Measurements from ENCODE around the gene ZIC4. TPM values are rescaled to one million over a fixed set of nuclear protein-coding genes. Genes with fewer than 3 reads are reported as not detected.

ZIC4 gene
- total and polyA plus RNA-seq, 2 of the 4 experiments (the other 2 are of a cell fraction): not detected

DNA sequence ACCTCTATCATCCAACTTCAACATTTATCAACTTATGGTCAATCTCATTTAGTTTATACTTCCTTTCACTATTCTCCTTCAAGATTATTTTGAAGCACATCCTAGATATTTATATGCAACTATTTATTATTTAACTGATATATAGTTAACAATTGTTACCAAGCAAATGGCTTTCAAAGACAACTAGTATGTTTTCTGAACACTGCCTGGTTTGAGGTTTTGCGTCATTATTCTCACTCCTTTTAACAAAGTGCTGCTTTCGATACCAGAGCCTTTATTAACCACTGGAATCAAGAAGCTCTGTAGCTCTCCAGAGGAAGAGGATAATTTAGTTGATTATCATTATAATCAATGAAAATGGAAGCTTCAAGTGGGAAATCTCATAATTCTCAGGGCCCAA is 22.4 kb upstream of the ZIC4 start:
- H3K4me3 ChIP-seq (ENCODE audit: insufficient read depth, low read depth, low read length): no peak overlapping the region
- no peak overlapping the region for H2BK20ac ChIP-seq (ENCODE audit: low read depth, low read length)
- H3K36me3 ChIP-seq (ENCODE audit: control insufficient read depth, insufficient read depth, low read length): no peaks in the 10 kb centered on the region
- no peak overlapping the region for H3K27ac ChIP-seq (ENCODE audit: insufficient read depth, low read length)
- ATAC-seq (ENCODE audit: low read depth): no peak
- no peak overlapping the region for H4K5ac ChIP-seq (ENCODE audit: low read depth, low read length)
- no peak overlapping the region for H2AFZ ChIP-seq (replicated peaks; ENCODE audit: low read length, poor library complexity)
- no peak overlapping the region for H2BK15ac ChIP-seq (ENCODE audit: low read depth, low read length)
- H2BK120ac ChIP-seq (ENCODE audit: low read depth, low read length): no peak overlapping the region
- no peaks in the 10 kb centered on the region for H3K4me1 ChIP-seq (ENCODE audit: control insufficient read depth, insufficient read depth, low read length)
- in situ Hi-C loops (cut with MboI; ENCODE audit: low sequenced_read_pairs) (no loop called here), dilution Hi-C loops (cut with HindIII; ENCODE audit: low sequenced_read_pairs, unreplicated experiment) (no loop called here), intact Hi-C loops (cut with micrococcal nuclease) (no loop called here)
- no peak overlapping the region for H3K4ac ChIP-seq (ENCODE audit: low read depth, low read length)
- H3K56ac ChIP-seq (ENCODE audit: extremely low read depth, insufficient read depth, low read length): no peak overlapping the region
- no peak overlapping the region for H2BK5ac ChIP-seq (ENCODE audit: low read depth, low read length, poor library complexity, severe bottlenecking)
- CTCF ChIA-PET: no interaction called here
- H3K27me3 ChIP-seq (ENCODE audit: control insufficient read depth, insufficient read depth, low read length): peaks cover 16% of the 10 kb centered on the region
- H3K79me1 ChIP-seq (ENCODE audit: low read depth in 1 of 2, low read length in 2 of 2): no peaks in the 10 kb centered on the region
- DNase-seq: no peak
- BruUV-seq (replicated peaks): no TSS peak
- no peak overlapping the region for H2AK5ac ChIP-seq (ENCODE audit: low read depth, low read length)
- no peak overlapping the region for H4K91ac ChIP-seq (ENCODE audit: insufficient read depth, low read depth, low read length)
- no peak overlapping the region for H2AK9ac ChIP-seq (replicated peaks; ENCODE audit: low read depth, low read length, poor library complexity)
- H3K9ac ChIP-seq (ENCODE audit: low read depth, low read length): no peak overlapping the region
- H4K20me1 ChIP-seq (ENCODE audit: insufficient read depth, low read length): no peaks in the 10 kb centered on the region
- peaks cover 5% of the 10 kb centered on the region for H3K9me3 ChIP-seq (ENCODE audit: control insufficient read depth, insufficient read depth, low read length)
- no peak overlapping the region for H3K23ac ChIP-seq (ENCODE audit: low read depth, low read length)
- POLR2A ChIA-PET (ENCODE audit: unreplicated experiment): no interaction called here
- no peak overlapping the region for H4K8ac ChIP-seq (ENCODE audit: low read depth in 2 of 2, low read length in 2 of 2)
- no peak overlapping the region for H3K4me2 ChIP-seq (ENCODE audit: low read depth, low read length)
- H3K18ac ChIP-seq (ENCODE audit: low read depth, low read length): no peak overlapping the region
- no CpG with 5 or more reads among the region's 2 CpGs for WGBS, 2 experiments (ENCODE audit: extremely low coverage in 2 of 2, insufficient read length in 1 of 2)
- H3K14ac ChIP-seq (replicated peaks; ENCODE audit: low read depth, low read length): no peak overlapping the region
- TF ChIP-seq RFX5 (IDR thresholded peaks at IDR 0.05; ENCODE audit: low read depth, low read length) (no peak), SMC3 (IDR thresholded peaks at IDR 0.05; ENCODE audit: low read depth, low read length) (no peak)
- no peaks in the 10 kb centered on the region for H3K9me1 ChIP-seq (ENCODE audit: insufficient read depth, low read length)
